Keratinocyte (primary cell): ENCODE data around the gene DYNC1I1. TPM values are rescaled to one million over a fixed set of nuclear protein-coding genes. Genes with fewer than 3 reads are reported as not detected.

Experiments used
- DNase-seq: peaks from one replicate; pipeline ENCODE4 v3.0.0-alpha.2; 2011; ENCODE audit warnings: low read depth, missing footprints, low spot score
- FAIRE-seq: peaks from 2 replicates; lab custom pipeline; 2011; peaks lifted over from hg19 to GRCh38; lab: Jason Lieb, UNC
- H2AFZ ChIP-seq: 2 replicates; pipeline ENCODE4 v1.6.0; 2012; ENCODE audit warnings: low read length, control low read depth, inconsistent platforms; ENCODE audit not compliant: control insufficient read depth
- H3K27ac ChIP-seq: 2 replicates; pipeline ENCODE4 v1.5.1; 2011; ENCODE audit warnings: low read length; ENCODE audit not compliant: control insufficient read depth, insufficient read depth
- H3K27me3 ChIP-seq: 3 replicates; pipeline ENCODE4 v1.6.0; 2011; ENCODE audit warnings: low read length; ENCODE audit not compliant: control insufficient read depth, insufficient read depth; ENCODE audit errors: extremely low read depth
- H3K36me3 ChIP-seq, 2 experiments: 2 replicates in 1 of 2; 3 replicates in 1 of 2; pipeline ENCODE4 v1.5.1; 2011; ENCODE audit warnings: low read length in 2 of 2, mild to moderate bottlenecking in 1 of 2; ENCODE audit not compliant: control insufficient read depth in 2 of 2, insufficient read depth in 2 of 2; ENCODE audit errors: extremely low read depth in 1 of 2
- H3K4me1 ChIP-seq: 3 replicates; pipeline ENCODE4 v1.5.1; 2011; ENCODE audit warnings: low read length; ENCODE audit not compliant: control insufficient read depth, insufficient read depth; ENCODE audit errors: extremely low read depth
- H3K4me2 ChIP-seq: 3 replicates; pipeline ENCODE4 v1.6.0; 2011; ENCODE audit warnings: low read depth, low read length; ENCODE audit not compliant: control insufficient read depth, insufficient read depth; ENCODE audit errors: extremely low read depth
- H3K4me3 ChIP-seq, 3 experiments: fragments of 200-600 bp in 1 of 3; sonication (generic) in 1 of 3; 2 replicates in 2 of 3; 3 replicates in 1 of 3; pipeline ENCODE4 v1.5.1; 2011 to 2016; ENCODE audit warnings: low read length in 3 of 3, mild to moderate bottlenecking in 3 of 3, control low read depth in 2 of 3, inconsistent platforms in 1 of 3, low read depth in 1 of 3, mixed read lengths in 1 of 3, mixed run types in 1 of 3, moderate library complexity in 1 of 3; ENCODE audit not compliant: control insufficient read depth in 2 of 3, insufficient read depth in 2 of 3; ENCODE audit errors: extremely low read depth in 1 of 3
- H3K79me2 ChIP-seq: 2 replicates; pipeline ENCODE4 v1.6.0; 2012; ENCODE audit warnings: low read length; ENCODE audit not compliant: control insufficient read depth, insufficient read depth
- H3K9ac ChIP-seq: 3 replicates; pipeline ENCODE4 v1.6.0; 2011; ENCODE audit warnings: low read length; ENCODE audit not compliant: control insufficient read depth, insufficient read depth; ENCODE audit errors: extremely low read depth
- H3K9me1 ChIP-seq: 3 replicates; pipeline ENCODE4 v1.6.0; 2011; ENCODE audit warnings: low read length; ENCODE audit not compliant: control insufficient read depth, insufficient read depth; ENCODE audit errors: extremely low read depth
- H3K9me3 ChIP-seq: 2 replicates; pipeline ENCODE4 v1.5.1; 2012; ENCODE audit warnings: low read depth, low read length; ENCODE audit not compliant: control insufficient read depth
- H4K20me1 ChIP-seq: 3 replicates; pipeline ENCODE4 v1.6.0; 2011; ENCODE audit warnings: low read length; ENCODE audit not compliant: control insufficient read depth, insufficient read depth; ENCODE audit errors: extremely low read depth
- CTCF ChIP-seq, 3 experiments: IDR thresholded peaks in 1 of 3; conservative IDR thresholded peaks in 1 of 3; optimal IDR thresholded peaks in 1 of 3; 2 replicates in 2 of 3; 3 replicates in 1 of 3; pipeline versions ENCODE3 to v1.5.1; 2011; ENCODE audit warnings: low read length in 3 of 3, mild to moderate bottlenecking in 3 of 3, moderate library complexity in 2 of 3, control low read depth in 1 of 3, inconsistent platforms in 1 of 3; ENCODE audit not compliant: insufficient read depth in 2 of 3; ENCODE audit errors: extremely low read depth in 1 of 3
- EZH2 ChIP-seq: IDR thresholded peaks from one replicate; pipeline ENCODE4 v1.6.1; 2012; ENCODE audit warnings: inconsistent platforms, mild to moderate bottlenecking, low read length, moderate library complexity
- dilution Hi-C: fragments of 300-500 bp; cut with MboI; formaldehyde crosslinking; loops from one replicate; pipeline ENCODE4 v1.7.0; 2020; ENCODE audit warnings: low sequenced_read_pairs; ENCODE audit not compliant: extremely low pct_ligation_motif_present
- polyA plus RNA-seq, 5 experiments: library from polyadenylated mRNA; depleted of rRNA in 3 of 5; stranded (reverse) in 3 of 5; stranded (forward) in 1 of 5; unstranded in 1 of 5; fragments of >200 nt; gene quantifications; 1 replicate in 1 of 5; 2 replicates in 3 of 5; 3 replicates in 1 of 5; pipeline versions ENCODE4 v1.2.1 to v1.2.3, GENCODE V29; 2011 to 2012; ENCODE audit warnings: missing spikeins in 2 of 5, low read depth in 1 of 5, low replicate concordance in 1 of 5

Gene DYNC1I1
- polyA plus RNA-seq, 1 donor (not counting 4 experiments of a cell fraction or from before 2014, with no cell fraction given): 0.10 TPM

- Histone ChIP-seq H3K9me3 (no peaks in the 10 kb centered on the region), H3K9me1 (no peaks in the 10 kb centered on the region), H3K79me2 (no peaks in the 10 kb centered on the region), H4K20me1 (no peaks in the 10 kb centered on the region), H3K4me1 (no peaks in the 10 kb centered on the region), H3K36me3 (no peaks in the 10 kb centered on the region), H3K4me2 (no peak overlapping the region), H3K27me3 (no peaks in the 10 kb centered on the region), H3K27ac (no peak overlapping the region), H3K4me3 (no peak overlapping the region), H3K9ac (no peak overlapping the region), H2AFZ (no peak overlapping the region)
- no peak for DNase-seq
- FAIRE-seq: peak; percentile 34
- dilution Hi-C loops: no loop called here
- TF ChIP-seq EZH2 (no peak), CTCF (optimal IDR thresholded peaks at IDR 0.05 in 1 of 3, IDR thresholded peaks at IDR 0.05 in 1 of 3, conservative IDR thresholded peaks at IDR 0.05 in 1 of 3; ENCODE audit: extremely low read depth in 1 of 3, insufficient read depth in 2 of 3, low read length in 3 of 3) (peak; percentile 60 to 65 (median 60))
Observed at GRCh38 chr7:95794917-95795515, 22.7 kb downstream of the DYNC1I1 start.

GRCh38 chr7:95796617-95797016 is 24.3 kb downstream of the DYNC1I1 start:
- no peaks in the 10 kb centered on the region for H3K9me1 ChIP-seq
- H4K20me1 ChIP-seq: no peaks in the 10 kb centered on the region
- no peak overlapping the region for H3K4me3 ChIP-seq
- DNase-seq (no peak), FAIRE-seq (no peak)
- H3K9me3 ChIP-seq: no peaks in the 10 kb centered on the region
- no peaks in the 10 kb centered on the region for H3K79me2 ChIP-seq
- dilution Hi-C loops: no loop called here
- no peaks in the 10 kb centered on the region for H3K27me3 ChIP-seq
- H3K27ac ChIP-seq: no peak overlapping the region
- H2AFZ ChIP-seq: no peak overlapping the region
- no peak overlapping the region for H3K4me2 ChIP-seq
- TF ChIP-seq EZH2 (no peak), CTCF (optimal IDR thresholded peaks at IDR 0.05 in 1 of 3, IDR thresholded peaks at IDR 0.05 in 1 of 3, conservative IDR thresholded peaks at IDR 0.05 in 1 of 3; ENCODE audit: extremely low read depth in 1 of 3, insufficient read depth in 2 of 3, low read length in 3 of 3) (no peak)
- H3K4me1 ChIP-seq: no peaks in the 10 kb centered on the region
- H3K9ac ChIP-seq: no peak overlapping the region
- no peaks in the 10 kb centered on the region for H3K36me3 ChIP-seq
